Measurements from ENCODE around the gene CRKL. TPM values are rescaled to one million over a fixed set of nuclear protein-coding genes. Genes with fewer than 3 reads are reported as not detected.

The CRKL gene
- total and polyA plus RNA-seq, 4 donors, result 12.0 to 45.5 (median 22.6) TPM

- no peaks in the 10 kb centered on the region for H3K9me3 ChIP-seq (ENCODE audit: control insufficient read depth in 4 of 4, low read length in 3 of 4)
- H3K27ac ChIP-seq (ENCODE audit: low read depth in 1 of 2, low read length in 2 of 2), result no peak overlapping the region
- DNase-seq (ENCODE audit: low spot score), result no peak
- 82% methylated on average over 2 of the region's 2 CpGs for WGBS
- H3K36me3 ChIP-seq (ENCODE audit: control insufficient read depth in 4 of 4, insufficient read depth in 3 of 4, low read depth in 1 of 4, low read length in 3 of 4), result peaks cover 0 to 7% (median 4%) of the 10 kb centered on the region in 4 donors
- no peaks in the 10 kb centered on the region for H3K27me3 ChIP-seq (ENCODE audit: control insufficient read depth in 4 of 4, insufficient read depth in 4 of 4, low read length in 3 of 4)
- no peak for TF ChIP-seq SP1 (IDR thresholded peaks at IDR 0.05)
- no peak for TF ChIP-seq MAX (IDR thresholded peaks at IDR 0.05)
- TF ChIP-seq, protein P1, sequence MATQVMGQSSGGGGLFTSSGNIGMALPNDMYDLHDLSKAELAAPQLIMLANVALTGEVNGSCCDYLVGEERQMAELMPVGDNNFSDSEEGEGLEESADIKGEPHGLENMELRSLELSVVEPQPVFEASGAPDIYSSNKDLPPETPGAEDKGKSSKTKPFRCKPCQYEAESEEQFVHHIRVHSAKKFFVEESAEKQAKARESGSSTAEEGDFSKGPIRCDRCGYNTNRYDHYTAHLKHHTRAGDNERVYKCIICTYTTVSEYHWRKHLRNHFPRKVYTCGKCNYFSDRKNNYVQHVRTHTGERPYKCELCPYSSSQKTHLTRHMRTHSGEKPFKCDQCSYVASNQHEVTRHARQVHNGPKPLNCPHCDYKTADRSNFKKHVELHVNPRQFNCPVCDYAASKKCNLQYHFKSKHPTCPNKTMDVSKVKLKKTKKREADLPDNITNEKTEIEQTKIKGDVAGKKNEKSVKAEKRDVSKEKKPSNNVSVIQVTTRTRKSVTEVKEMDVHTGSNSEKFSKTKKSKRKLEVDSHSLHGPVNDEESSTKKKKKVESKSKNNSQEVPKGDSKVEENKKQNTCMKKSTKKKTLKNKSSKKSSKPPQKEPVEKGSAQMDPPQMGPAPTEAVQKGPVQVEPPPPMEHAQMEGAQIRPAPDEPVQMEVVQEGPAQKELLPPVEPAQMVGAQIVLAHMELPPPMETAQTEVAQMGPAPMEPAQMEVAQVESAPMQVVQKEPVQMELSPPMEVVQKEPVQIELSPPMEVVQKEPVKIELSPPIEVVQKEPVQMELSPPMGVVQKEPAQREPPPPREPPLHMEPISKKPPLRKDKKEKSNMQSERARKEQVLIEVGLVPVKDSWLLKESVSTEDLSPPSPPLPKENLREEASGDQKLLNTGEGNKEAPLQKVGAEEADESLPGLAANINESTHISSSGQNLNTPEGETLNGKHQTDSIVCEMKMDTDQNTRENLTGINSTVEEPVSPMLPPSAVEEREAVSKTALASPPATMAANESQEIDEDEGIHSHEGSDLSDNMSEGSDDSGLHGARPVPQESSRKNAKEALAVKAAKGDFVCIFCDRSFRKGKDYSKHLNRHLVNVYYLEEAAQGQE (IDR thresholded peaks at IDR 0.05), result no peak
- TF ChIP-seq YY1 (IDR thresholded peaks at IDR 0.05), result no peak
- TF ChIP-seq ATF3 (IDR thresholded peaks at IDR 0.05), result no peak
- TF ChIP-seq TAF1 (conservative IDR thresholded peaks at IDR 0.05), result no peak
- TF ChIP-seq RXRA (IDR thresholded peaks at IDR 0.05), result no peak
- TF ChIP-seq RAD21 (IDR thresholded peaks at IDR 0.05), result no peak
- TF ChIP-seq, protein P2, sequence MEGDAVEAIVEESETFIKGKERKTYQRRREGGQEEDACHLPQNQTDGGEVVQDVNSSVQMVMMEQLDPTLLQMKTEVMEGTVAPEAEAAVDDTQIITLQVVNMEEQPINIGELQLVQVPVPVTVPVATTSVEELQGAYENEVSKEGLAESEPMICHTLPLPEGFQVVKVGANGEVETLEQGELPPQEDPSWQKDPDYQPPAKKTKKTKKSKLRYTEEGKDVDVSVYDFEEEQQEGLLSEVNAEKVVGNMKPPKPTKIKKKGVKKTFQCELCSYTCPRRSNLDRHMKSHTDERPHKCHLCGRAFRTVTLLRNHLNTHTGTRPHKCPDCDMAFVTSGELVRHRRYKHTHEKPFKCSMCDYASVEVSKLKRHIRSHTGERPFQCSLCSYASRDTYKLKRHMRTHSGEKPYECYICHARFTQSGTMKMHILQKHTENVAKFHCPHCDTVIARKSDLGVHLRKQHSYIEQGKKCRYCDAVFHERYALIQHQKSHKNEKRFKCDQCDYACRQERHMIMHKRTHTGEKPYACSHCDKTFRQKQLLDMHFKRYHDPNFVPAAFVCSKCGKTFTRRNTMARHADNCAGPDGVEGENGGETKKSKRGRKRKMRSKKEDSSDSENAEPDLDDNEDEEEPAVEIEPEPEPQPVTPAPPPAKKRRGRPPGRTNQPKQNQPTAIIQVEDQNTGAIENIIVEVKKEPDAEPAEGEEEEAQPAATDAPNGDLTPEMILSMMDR (IDR thresholded peaks at IDR 0.05; ENCODE audit: low read depth, low read length, missing input control), result no peak
- TF ChIP-seq EGR1 (IDR thresholded peaks at IDR 0.05; ENCODE audit: low read depth in 2 of 2), result no peak
- no peak for TF ChIP-seq GABPA (IDR thresholded peaks at IDR 0.05 in 1 of 2, conservative IDR thresholded peaks at IDR 0.05 in 1 of 2)
- TF ChIP-seq, protein P3, sequence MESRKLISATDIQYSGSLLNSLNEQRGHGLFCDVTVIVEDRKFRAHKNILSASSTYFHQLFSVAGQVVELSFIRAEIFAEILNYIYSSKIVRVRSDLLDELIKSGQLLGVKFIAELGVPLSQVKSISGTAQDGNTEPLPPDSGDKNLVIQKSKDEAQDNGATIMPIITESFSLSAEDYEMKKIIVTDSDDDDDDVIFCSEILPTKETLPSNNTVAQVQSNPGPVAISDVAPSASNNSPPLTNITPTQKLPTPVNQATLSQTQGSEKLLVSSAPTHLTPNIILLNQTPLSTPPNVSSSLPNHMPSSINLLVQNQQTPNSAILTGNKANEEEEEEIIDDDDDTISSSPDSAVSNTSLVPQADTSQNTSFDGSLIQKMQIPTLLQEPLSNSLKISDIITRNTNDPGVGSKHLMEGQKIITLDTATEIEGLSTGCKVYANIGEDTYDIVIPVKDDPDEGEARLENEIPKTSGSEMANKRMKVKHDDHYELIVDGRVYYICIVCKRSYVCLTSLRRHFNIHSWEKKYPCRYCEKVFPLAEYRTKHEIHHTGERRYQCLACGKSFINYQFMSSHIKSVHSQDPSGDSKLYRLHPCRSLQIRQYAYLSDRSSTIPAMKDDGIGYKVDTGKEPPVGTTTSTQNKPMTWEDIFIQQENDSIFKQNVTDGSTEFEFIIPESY (IDR thresholded peaks at IDR 0.05), result no peak
- H3K4me3 ChIP-seq (ENCODE audit: low read depth in 1 of 3, low read length in 3 of 3), result no peak overlapping the region
- peaks cover 7 to 49% (median 30%) of the 10 kb centered on the region in 4 donors for H3K4me1 ChIP-seq (ENCODE audit: control insufficient read depth in 4 of 4, insufficient read depth in 4 of 4, low read length in 3 of 4)
- H3K9ac ChIP-seq (ENCODE audit: low read depth in 1 of 2, low read length in 2 of 2), result no peak overlapping the region
Observed at GRCh38 chr22:20945578-20945934, 28.3 kb downstream of the CRKL start.

DNA sequence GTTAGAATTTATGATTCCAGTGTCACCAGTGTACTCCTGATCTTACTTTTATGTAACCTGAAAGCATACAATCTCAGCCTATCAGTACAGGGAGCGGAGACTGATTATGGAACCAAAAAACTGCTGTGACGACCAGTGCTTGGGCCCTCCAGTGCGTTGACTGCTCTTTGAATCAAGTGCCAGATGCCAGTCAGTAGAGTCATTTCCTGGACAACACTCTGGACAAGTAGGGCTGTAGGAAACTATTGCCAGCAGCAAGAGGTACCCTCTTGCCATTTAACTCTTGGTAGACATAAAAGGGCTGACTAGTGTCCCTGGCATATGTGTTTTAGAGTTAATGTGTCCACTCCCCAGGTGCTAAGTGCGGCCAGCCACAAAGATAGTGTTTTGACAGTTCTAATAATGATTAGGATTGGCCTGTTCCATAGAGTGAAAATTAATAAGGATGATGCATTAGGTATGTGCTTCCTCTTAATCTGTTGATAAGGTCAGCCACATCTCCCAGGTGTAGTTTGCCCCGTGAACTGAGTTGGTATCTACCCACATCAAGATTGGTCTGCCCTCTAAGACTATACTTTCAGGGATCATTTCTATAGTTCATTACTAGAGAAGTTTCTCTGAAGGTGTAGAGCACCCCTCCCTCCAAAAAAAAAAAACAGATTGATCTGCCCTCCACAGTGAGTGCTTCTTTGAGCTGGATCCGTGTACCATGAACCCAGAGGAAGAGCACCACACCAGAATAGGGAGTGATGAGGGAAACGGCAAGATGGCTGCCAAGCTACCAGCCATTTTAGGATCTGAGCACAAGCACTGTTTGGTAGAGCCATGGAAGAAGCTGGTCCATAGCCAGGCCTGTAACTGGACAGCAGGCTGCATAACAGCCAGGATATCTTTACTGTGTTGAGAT lies 29.1 kb downstream of the CRKL start:
- H3K36me3 ChIP-seq (ENCODE audit: control insufficient read depth in 4 of 4, insufficient read depth in 3 of 4, low read depth in 1 of 4, low read length in 3 of 4), result peaks cover 1 to 11% (median 6%) of the 10 kb centered on the region in 4 donors
- WGBS, result 88% methylated on average over 7 of the region's 7 CpGs
- no peaks in the 10 kb centered on the region for H3K27me3 ChIP-seq (ENCODE audit: control insufficient read depth in 4 of 4, insufficient read depth in 4 of 4, low read length in 3 of 4)
- no peak overlapping the region for H3K27ac ChIP-seq (ENCODE audit: low read depth in 1 of 2, low read length in 2 of 2)
- no peak for DNase-seq (ENCODE audit: low spot score)
- H3K9ac ChIP-seq (ENCODE audit: low read depth in 1 of 2, low read length in 2 of 2), result no peak overlapping the region
- H3K4me1 ChIP-seq (ENCODE audit: control insufficient read depth in 4 of 4, insufficient read depth in 4 of 4, low read length in 3 of 4), result peaks cover 10 to 52% (median 33%) of the 10 kb centered on the region in 4 donors
- no peak for TF ChIP-seq SP1 (IDR thresholded peaks at IDR 0.05)
- no peak for TF ChIP-seq RAD21 (IDR thresholded peaks at IDR 0.05)
- no peak for TF ChIP-seq HNF4A (conservative IDR thresholded peaks at IDR 0.05)
- no peak for TF ChIP-seq TAF1 (conservative IDR thresholded peaks at IDR 0.05)
- TF ChIP-seq YY1 (IDR thresholded peaks at IDR 0.05), result no peak
- no peak for TF ChIP-seq HNF4G (IDR thresholded peaks at IDR 0.05)
- no peak for TF ChIP-seq MAX (IDR thresholded peaks at IDR 0.05)
- no peak for TF ChIP-seq ATF3 (IDR thresholded peaks at IDR 0.05)
- no peak for TF ChIP-seq FOXA2 (IDR thresholded peaks at IDR 0.05)
- TF ChIP-seq, protein P3 (IDR thresholded peaks at IDR 0.05), result no peak
- H3K9me3 ChIP-seq (ENCODE audit: control insufficient read depth in 4 of 4, low read length in 3 of 4), result no peaks in the 10 kb centered on the region
- no peak overlapping the region for H3K4me3 ChIP-seq (ENCODE audit: low read depth in 1 of 3, low read length in 3 of 3)

Data from liver (tissue), 9 donors.